Measurements from ENCODE around the gene RPSA. TPM values are rescaled to one million over a fixed set of nuclear protein-coding genes. Genes with fewer than 3 reads are reported as not detected.

The RPSA gene
- polyA plus RNA-seq, 1 experiment = 3,266 TPM

DNA sequence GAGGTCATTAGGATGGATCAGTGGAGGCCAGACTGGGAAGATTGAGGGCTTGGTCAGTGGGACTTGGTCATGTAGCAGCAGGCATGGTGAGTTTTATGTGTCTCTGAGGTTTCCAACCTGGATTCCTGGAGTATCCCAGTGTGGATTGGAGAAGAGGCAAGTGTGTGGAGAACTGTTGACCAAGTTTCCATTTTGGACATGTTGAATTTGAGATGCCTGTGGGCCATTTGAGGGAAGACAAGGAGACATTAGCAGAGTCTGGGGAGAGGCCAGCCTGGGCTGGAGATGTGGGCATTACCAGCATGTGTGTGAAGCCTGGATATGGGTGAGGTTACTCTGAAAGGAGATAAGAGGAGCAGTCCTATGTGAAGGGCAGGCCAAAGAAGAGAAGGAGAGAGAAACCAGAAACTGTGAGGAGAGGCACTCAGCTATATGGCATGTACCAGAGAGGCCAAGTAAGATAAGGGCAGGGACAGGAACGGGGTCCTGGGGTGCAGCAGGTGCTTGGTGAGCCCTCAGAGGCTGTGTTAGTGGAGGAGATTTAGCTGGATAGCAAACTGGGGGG lies 19.0 kb upstream of the RPSA start:
- ChIA-PET CTCF (interaction anchor here (0.5 kb wide), 1 partner anchor 11 kb away, joined by 5 read pairs; no protein-coding TSS in a partner anchor), POLR2A (no interaction called here)
- DNase-seq (ENCODE audit: low read depth, low spot score) = no peak
- Histone ChIP-seq H3K9me3 (ENCODE audit: control insufficient read depth, insufficient read depth, low read length) (peaks cover 6% of the 10 kb centered on the region; the same call in 1 of the 2 replicates), H3K4me3 (ENCODE audit: low read depth, low read length) (no peak overlapping the region), H3K27me3 (ENCODE audit: control insufficient read depth, insufficient read depth, low read length) (no peaks in the 10 kb centered on the region), H3K27ac (ENCODE audit: low read depth, low read length) (no peak overlapping the region)
- TF ChIP-seq, protein P1, sequence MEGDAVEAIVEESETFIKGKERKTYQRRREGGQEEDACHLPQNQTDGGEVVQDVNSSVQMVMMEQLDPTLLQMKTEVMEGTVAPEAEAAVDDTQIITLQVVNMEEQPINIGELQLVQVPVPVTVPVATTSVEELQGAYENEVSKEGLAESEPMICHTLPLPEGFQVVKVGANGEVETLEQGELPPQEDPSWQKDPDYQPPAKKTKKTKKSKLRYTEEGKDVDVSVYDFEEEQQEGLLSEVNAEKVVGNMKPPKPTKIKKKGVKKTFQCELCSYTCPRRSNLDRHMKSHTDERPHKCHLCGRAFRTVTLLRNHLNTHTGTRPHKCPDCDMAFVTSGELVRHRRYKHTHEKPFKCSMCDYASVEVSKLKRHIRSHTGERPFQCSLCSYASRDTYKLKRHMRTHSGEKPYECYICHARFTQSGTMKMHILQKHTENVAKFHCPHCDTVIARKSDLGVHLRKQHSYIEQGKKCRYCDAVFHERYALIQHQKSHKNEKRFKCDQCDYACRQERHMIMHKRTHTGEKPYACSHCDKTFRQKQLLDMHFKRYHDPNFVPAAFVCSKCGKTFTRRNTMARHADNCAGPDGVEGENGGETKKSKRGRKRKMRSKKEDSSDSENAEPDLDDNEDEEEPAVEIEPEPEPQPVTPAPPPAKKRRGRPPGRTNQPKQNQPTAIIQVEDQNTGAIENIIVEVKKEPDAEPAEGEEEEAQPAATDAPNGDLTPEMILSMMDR (IDR thresholded peaks at IDR 0.05; ENCODE audit: low read depth, low read length) = no peak

DNA sequence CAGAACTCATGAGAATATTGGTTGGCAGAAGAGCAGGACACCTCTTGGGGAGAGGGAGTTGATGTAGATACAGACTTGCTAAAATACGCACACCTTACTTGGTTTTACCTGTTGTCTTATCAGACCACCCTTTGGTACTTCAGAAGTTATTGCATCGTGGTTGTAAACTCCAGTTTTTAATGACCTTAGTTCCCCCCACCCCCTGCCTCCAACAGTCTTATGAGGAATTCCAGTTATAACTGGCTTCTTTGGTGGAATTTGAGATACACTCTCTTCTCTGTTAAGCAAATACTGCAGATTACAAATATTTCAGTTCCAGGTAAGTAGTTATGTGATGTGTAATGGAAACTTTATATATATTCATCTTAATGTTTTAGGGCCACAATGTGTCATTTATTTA lies 18.4 kb upstream of the RPSA start:
- POLR2A ChIA-PET = no interaction called here
- CTCF ChIA-PET = interaction anchor here (0.6 kb wide), 1 partner anchor 9 kb away, joined by 4 read pairs; no protein-coding TSS in a partner anchor
- no peaks in the 10 kb centered on the region for H3K27me3 ChIP-seq (ENCODE audit: control insufficient read depth, insufficient read depth, low read length)
- TF ChIP-seq, protein P1 (IDR thresholded peaks at IDR 0.05; ENCODE audit: low read depth, low read length) = no peak
- no peak overlapping the region for H3K4me3 ChIP-seq (ENCODE audit: low read depth, low read length)
- no peak for DNase-seq (ENCODE audit: low read depth, low spot score)
- peaks cover 6% of the 10 kb centered on the region; the same call in 1 of the 2 replicates for H3K9me3 ChIP-seq (ENCODE audit: control insufficient read depth, insufficient read depth, low read length)
- no peak overlapping the region for H3K27ac ChIP-seq (ENCODE audit: low read depth, low read length)

DNA sequence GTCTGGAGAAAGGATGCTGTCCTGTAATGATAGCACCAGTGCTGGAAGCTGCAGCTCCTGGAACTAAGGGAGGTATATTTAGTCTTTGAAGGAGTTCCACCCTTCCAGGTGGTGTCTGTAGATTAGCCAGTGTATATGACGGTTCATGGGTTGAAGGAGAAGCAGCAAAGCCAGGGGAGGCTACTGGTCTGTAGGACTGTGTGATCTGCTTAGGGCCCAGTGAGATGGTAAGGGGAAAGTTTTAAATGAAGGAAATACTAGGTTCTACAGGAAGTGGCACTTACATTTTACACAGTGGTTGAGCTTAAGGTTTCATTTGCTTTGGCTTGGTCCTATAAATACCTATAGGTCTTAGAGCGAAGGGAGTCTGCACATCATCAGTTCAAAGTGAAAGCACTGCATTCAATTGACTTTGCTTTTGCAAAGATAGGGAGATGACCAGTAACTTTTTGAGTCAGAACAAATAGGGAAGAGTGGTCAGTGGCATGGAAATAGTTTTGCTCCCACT lies 17.7 kb upstream of the RPSA start:
- no peak for DNase-seq (ENCODE audit: low read depth, low spot score)
- CTCF ChIA-PET = interaction anchor here (0.6 kb wide), 1 partner anchor 8 kb away, joined by 4 read pairs; no protein-coding TSS in a partner anchor
- Histone ChIP-seq H3K27me3 (ENCODE audit: control insufficient read depth, insufficient read depth, low read length) (no peaks in the 10 kb centered on the region), H3K27ac (ENCODE audit: low read depth, low read length) (no peak overlapping the region), H3K4me3 (ENCODE audit: low read depth, low read length) (no peak overlapping the region), H3K9me3 (ENCODE audit: control insufficient read depth, insufficient read depth, low read length) (peaks cover 3% of the 10 kb centered on the region; the same call in 1 of the 2 replicates)
- POLR2A ChIA-PET = no interaction called here
- TF ChIP-seq, protein P1 (IDR thresholded peaks at IDR 0.05; ENCODE audit: low read depth, low read length) = no peak

DNA sequence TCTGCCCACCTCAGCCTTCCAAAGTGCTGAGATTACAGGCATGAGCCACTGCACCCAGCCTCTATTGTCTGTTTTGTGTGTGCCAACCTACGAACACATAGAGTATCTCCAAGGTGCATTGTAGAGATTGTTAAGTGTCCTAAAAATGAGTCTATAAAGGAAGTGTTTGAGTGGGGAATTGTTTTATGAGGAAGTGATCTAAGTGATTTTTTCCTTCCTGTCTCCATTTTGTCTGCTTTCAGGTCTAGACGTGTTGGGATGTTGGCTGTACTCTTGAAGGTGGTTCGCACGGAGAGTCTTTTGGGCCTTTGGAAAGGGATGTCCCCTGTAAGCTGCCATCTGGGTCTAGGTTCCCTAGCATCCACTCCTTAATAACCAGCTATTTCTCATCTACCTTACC lies 16.3 kb upstream of the RPSA start:
- Histone ChIP-seq H3K27me3 (ENCODE audit: control insufficient read depth, insufficient read depth, low read length) (no peaks in the 10 kb centered on the region), H3K27ac (ENCODE audit: low read depth, low read length) (no peak overlapping the region), H3K9me3 (ENCODE audit: control insufficient read depth, insufficient read depth, low read length) (no peaks in the 10 kb centered on the region), H3K4me3 (ENCODE audit: low read depth, low read length) (no peak overlapping the region)
- ChIA-PET CTCF (no interaction called here), POLR2A (no interaction called here)
- TF ChIP-seq, protein P1 (IDR thresholded peaks at IDR 0.05; ENCODE audit: low read depth, low read length) = no peak
- no peak for DNase-seq (ENCODE audit: low read depth, low spot score)

DNA sequence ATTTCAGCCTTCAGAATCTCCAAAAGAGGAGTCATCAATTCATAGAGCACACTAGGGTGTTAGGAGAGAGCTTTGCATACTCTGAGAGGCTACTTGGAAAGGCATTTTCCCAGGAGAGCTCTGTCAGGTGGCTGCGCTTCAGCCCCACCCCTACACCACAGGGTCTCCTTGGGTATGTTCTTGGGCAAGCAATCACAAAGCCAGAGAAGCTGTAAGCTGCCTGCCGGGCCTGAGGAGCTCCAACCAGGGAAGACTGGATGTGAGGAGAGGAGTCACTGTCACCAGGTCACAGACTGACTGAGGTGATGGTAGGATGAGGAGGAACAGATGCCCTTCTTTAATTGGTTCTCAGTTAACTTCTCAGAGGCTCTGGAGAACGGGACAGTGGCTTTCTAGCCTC lies 9.8 kb upstream of the RPSA start:
- H3K9me3 ChIP-seq (ENCODE audit: control insufficient read depth, insufficient read depth, low read length) = no peaks in the 10 kb centered on the region
- POLR2A ChIA-PET = no interaction called here
- H3K4me3 ChIP-seq (ENCODE audit: low read depth, low read length) = no peak overlapping the region
- no peak overlapping the region for H3K27ac ChIP-seq (ENCODE audit: low read depth, low read length)
- CTCF ChIA-PET = interaction anchor here (0.7 to 1.6 kb wide), 3 partner anchors 8 to 18 kb away, joined by 3 to 12 read pairs (median 4); partner anchors contain the start of gene RPSA
- DNase-seq (ENCODE audit: low read depth, low spot score) = no peak
- TF ChIP-seq, protein P1 (IDR thresholded peaks at IDR 0.05; ENCODE audit: low read depth, low read length) = no peak
- no peaks in the 10 kb centered on the region for H3K27me3 ChIP-seq (ENCODE audit: control insufficient read depth, insufficient read depth, low read length)
